OCI-LY3 (cell line): ENCODE results near the gene MAP3K5.

Experiments used
- CTCF ChIP-seq: fragments of 200-600, 300-600 bp; sonication (generic); IDR thresholded peaks from 2 replicates; pipeline ENCODE4 v1.5.1; 2014; ENCODE audit warnings: antibody characterized with exemption, low read length, low read depth
- EZH2phosphoT487 ChIP-seq: fragments of 200-600 bp; shearing (Covaris generic); IDR thresholded peaks from 2 replicates; pipeline ENCODE4 v1.6.1; 2018; ENCODE audit warnings: antibody characterized with exemption, mixed run types, low read depth

- TF ChIP-seq CTCF (no peak), EZH2phosphoT487 (no peak)
Measured at GRCh38 chr6:136669299-136669699, 123.0 kb downstream of the MAP3K5 start.
